ENCODE results near the gene MAN2C1. TPM values are rescaled to one million over a fixed set of nuclear protein-coding genes. Genes with fewer than 3 reads are reported as not detected.
"Not testable (repeated sequence)": the region's sequence is repeated elsewhere in the genome, so short reads cannot be mapped to it uniquely, and the experiment has no call there.

Gene MAN2C1
- total and polyA plus RNA-seq, 7 donors = 18.0 to 221 (median 130) TPM

DNA sequence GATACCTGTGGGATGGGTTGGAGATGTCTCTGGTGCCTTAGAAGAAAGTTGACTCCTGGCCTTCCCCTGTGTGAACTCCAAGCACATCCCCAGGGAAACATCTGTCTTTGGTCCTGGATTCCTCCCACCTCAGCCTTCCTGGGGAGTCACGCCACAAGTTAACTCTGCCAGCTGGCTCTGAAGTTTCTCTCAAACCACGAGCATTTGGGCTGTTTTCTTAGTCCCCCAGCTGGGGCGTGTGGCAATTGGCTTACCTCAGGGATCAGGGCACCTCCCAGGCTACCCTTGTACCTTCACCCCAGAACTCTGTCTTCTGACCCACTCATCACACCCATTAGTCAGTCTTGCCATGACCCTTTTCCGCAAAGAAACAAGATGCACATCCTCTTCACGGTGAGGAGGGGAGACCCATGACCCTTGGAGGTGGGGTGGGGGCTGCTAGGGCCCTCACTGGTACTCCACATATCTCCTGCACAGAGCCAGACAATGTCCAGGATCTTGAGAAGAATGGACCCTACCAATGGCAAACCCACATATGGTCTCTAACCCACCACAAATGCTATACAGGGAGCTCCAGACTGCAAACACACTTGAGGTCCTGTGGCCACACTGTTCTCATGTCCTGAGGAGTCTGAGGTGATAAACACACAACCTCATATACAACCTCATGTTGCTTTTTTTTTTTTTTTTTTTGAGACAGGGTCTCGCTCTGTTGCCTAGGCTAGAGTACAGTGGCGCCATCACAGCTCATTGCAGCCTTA lies 17.6 kb downstream of the MAN2C1 start:
- intact Hi-C loops (cut with DNase I) = no loop called here
- H3K9me3 ChIP-seq = no peaks in the 10 kb centered on the region
- TF ChIP-seq EP300 (IDR thresholded peaks at IDR 0.05) (no peak), POLR2AphosphoS5 (IDR thresholded peaks at IDR 0.05) (peak in 1 of 4 donors; percentile 3), POLR2A (IDR thresholded peaks at IDR 0.05) (no peak)
- TF ChIP-seq, protein P1, sequence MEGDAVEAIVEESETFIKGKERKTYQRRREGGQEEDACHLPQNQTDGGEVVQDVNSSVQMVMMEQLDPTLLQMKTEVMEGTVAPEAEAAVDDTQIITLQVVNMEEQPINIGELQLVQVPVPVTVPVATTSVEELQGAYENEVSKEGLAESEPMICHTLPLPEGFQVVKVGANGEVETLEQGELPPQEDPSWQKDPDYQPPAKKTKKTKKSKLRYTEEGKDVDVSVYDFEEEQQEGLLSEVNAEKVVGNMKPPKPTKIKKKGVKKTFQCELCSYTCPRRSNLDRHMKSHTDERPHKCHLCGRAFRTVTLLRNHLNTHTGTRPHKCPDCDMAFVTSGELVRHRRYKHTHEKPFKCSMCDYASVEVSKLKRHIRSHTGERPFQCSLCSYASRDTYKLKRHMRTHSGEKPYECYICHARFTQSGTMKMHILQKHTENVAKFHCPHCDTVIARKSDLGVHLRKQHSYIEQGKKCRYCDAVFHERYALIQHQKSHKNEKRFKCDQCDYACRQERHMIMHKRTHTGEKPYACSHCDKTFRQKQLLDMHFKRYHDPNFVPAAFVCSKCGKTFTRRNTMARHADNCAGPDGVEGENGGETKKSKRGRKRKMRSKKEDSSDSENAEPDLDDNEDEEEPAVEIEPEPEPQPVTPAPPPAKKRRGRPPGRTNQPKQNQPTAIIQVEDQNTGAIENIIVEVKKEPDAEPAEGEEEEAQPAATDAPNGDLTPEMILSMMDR (IDR thresholded peaks at IDR 0.05) = no peak
- WGBS, 2 donors = 75 to 85% methylated on average over 7 of the region's 7 CpGs
- H3K36me3 ChIP-seq = peaks cover 0 to 8% (median 4%) of the 10 kb centered on the region in 4 donors
- H3K27me3 ChIP-seq = no peaks in the 10 kb centered on the region
- no peak overlapping the region for H3K4me3 ChIP-seq
- no peak overlapping the region for H3K27ac ChIP-seq
- DNase-seq = no peak
- peaks cover 0 to 24% (median 19%) of the 10 kb centered on the region in 4 donors for H3K4me1 ChIP-seq

DNA sequence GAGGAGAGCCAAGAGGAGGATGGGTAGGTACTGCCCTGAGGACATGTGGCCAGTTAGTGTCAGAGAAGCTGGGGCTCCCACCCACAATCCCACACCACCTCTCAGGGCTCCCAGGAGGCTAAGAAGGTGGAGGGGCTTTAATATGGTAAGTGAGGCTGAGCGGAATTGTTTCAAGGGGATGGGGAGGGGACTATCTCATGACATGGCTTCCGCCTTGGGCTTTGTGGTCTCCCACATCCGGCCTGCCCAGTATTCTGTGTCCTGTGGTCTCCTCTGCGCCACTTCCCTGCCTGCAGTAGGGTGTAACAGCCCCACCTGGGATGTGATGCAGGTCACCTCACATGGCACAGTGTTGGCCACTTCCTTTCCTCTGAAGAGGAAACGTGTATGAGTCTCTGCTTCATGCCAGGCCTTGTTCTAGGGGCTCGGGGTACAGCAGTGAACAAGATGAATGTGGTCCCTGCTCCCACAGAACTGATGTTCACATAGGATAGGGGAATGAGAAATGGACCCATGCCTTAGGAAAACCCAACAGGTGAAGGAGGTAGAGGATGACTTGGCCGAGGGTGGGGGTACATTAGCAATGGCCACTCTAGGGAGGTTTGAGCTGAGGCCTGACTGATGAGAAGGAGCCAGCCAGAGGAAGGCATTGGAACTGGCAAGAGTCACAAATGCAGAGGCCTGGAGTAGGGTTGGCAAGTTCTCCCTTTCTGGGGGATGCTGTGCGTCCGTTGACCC lies 18.4 kb downstream of the MAN2C1 start:
- 61 to 84% methylated on average over 9 of the region's 9 CpGs for WGBS, 2 donors
- no peak overlapping the region for H3K27ac ChIP-seq
- peaks cover 0 to 24% (median 19%) of the 10 kb centered on the region in 4 donors for H3K4me1 ChIP-seq
- peak in 1 of 4 donors; percentile 25 for TF ChIP-seq POLR2AphosphoS5 (IDR thresholded peaks at IDR 0.05)
- TF ChIP-seq, protein P1 (IDR thresholded peaks at IDR 0.05) = no peak
- no peak for TF ChIP-seq EP300 (IDR thresholded peaks at IDR 0.05)
- TF ChIP-seq POLR2A (IDR thresholded peaks at IDR 0.05) = no peak
- no peaks in the 10 kb centered on the region for H3K9me3 ChIP-seq
- no peak overlapping the region for H3K4me3 ChIP-seq
- intact Hi-C loops (cut with DNase I) = no loop called here
- no peaks in the 10 kb centered on the region for H3K27me3 ChIP-seq
- DNase-seq = no peak
- peaks cover 0 to 3% (median 0%) of the 10 kb centered on the region in 4 donors for H3K36me3 ChIP-seq

DNA sequence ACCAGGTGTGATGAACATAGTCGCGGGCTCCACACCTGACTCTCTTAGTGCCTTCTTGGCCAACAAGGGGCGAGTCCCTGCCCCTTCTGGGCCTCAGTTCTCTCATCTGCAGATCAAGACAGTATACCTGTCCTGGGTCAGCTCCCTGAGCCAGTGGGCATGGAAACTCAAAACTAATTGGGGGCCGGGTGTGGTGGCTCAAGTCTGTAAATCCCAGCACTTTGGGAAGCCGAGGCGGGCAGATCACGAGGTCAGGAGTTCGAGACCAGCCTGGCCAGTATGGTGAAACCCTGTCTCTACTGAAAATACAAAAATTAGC lies 19.1 kb downstream of the MAN2C1 start:
- H3K9me3 ChIP-seq; H3K27ac ChIP-seq; DNase-seq; H3K27me3 ChIP-seq; intact Hi-C loops (cut with DNase I); H3K36me3 ChIP-seq: not testable (repeated sequence)
- Histone ChIP-seq H3K4me3 (peak overlapping the region in 1 of 4 donors; percentile 85), H3K4me1 (peaks cover 0 to 24% (median 19%) of the 10 kb centered on the region in 4 donors)
- 87 to 92% methylated on average over 8 of the region's 8 CpGs for WGBS, 2 donors

DNA sequence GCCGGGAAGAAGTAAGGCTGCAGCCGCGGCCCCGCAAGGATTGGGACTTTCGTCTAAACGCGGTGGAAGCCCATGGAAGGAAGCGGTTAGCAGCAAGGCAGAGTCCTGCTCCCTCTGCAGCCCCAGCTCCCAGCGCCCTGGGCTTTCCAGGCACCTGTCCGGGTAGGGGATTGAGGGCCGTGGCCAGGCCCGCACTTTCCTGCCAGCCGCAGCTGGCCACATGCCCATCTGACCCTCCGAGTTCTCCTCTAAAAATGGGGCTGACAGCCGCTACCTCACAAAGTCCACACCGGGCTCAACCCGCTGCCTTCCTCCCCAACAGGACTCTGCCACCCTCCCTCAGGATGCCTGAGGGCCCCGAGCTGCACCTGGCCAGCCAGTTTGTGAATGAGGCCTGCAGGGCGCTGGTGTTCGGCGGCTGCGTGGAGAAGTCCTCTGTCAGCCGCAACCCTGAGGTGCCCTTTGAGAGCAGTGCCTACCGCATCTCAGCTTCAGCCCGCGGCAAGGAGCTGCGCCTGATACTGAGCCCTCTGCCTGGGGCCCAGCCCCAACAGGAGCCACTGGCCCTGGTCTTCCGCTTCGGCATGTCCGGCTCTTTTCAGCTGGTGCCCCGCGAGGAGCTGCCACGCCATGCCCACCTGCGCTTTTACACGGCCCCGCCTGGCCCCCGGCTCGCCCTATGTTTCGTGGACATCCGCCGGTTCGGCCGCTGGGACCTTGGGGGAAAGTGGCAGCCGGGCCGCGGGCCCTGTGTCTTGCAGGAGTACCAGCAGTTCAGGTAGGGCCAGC lies 19.7 kb downstream of the MAN2C1 start:
- Histone ChIP-seq H3K4me1 (peaks cover 0 to 24% (median 19%) of the 10 kb centered on the region in 4 donors), H3K9me3 (no peaks in the 10 kb centered on the region), H3K27ac (peak overlapping the region in 3 of 4 donors; percentile 70 to 76 (median 74)), H3K36me3 (no peaks in the 10 kb centered on the region), H3K4me3 (peak overlapping the region; percentile 63 to 87 (median 82)), H3K27me3 (no peaks in the 10 kb centered on the region)
- intact Hi-C loops (cut with DNase I) = no loop called here
- no peak for DNase-seq
- TF ChIP-seq, protein P1 (IDR thresholded peaks at IDR 0.05) = no peak
- no peak for TF ChIP-seq EP300 (IDR thresholded peaks at IDR 0.05)
- no peak for TF ChIP-seq POLR2A (IDR thresholded peaks at IDR 0.05)
- TF ChIP-seq POLR2AphosphoS5 (IDR thresholded peaks at IDR 0.05) = peak in 2 of 4 donors; percentile 24 to 27
- WGBS, 2 donors = 27 to 42% methylated on average over 46 of the region's 46 CpGs
